GM18502 (cell line): ENCODE data around the gene ITPR3.

Experiments
- ATAC-seq: cut with Tn5 transposase; IDR thresholded peaks from one replicate; pipeline ENCODE4 v1.9.1; 2021; ENCODE audit warnings: mild to moderate bottlenecking; ENCODE audit not compliant: unreplicated experiment, poor library complexity

The ITPR3 gene

GRCh38 chr6:33744895-33745546, 123.9 kb downstream of the ITPR3 start:
- no peak for ATAC-seq

- no peak for ATAC-seq
Observed at GRCh38 chr6:33745548-33745947, 124.4 kb downstream of the ITPR3 start.
